Esophagus muscularis mucosa (tissue), 4 donors: ENCODE results near the gene CLCC1. TPM values are rescaled to one million over a fixed set of nuclear protein-coding genes. Genes with fewer than 3 reads are reported as not detected.
A peak's percentile ranks its signal among the peaks of the same experiment; 100 is the strongest.

ENCODE experiments used
- DNase-seq: peaks from one replicate; pipeline ENCODE4 v3.0.0-alpha.2; 2017; ENCODE audit errors: extremely low spot score
- H3K27ac ChIP-seq, 4 donors: fragments of 200-600 bp; sonication (generic); replicated peaks in 1 of 4; 1 replicate in 3 of 4; 2 replicates in 1 of 4; pipeline ENCODE4 v1.5.1; 2016 to 2019; ENCODE audit warnings: mild to moderate bottlenecking in 1 of 4
- H3K27me3 ChIP-seq, 4 donors: fragments of 200-600 bp; sonication (generic); one replicate each; pipeline versions ENCODE4 v1.5.1 to v1.6.0; 2016 to 2019
- H3K36me3 ChIP-seq, 4 donors: fragments of 200-600 bp; sonication (generic); one replicate each; pipeline ENCODE4 v1.5.1; 2016 to 2019
- H3K4me1 ChIP-seq, 4 donors: fragments of 200-600 bp; sonication (generic); one replicate each; pipeline ENCODE4 v1.5.1; 2016 to 2019
- H3K4me3 ChIP-seq, 4 donors: fragments of 200-600 bp; sonication (generic); 1 replicate in 2 of 4; 2 replicates in 2 of 4; pipeline ENCODE4 v1.5.1; 2016 to 2019; ENCODE audit warnings: mild to moderate bottlenecking in 4 of 4, moderate library complexity in 1 of 4
- H3K9me3 ChIP-seq, 4 donors: fragments of 200-600 bp; sonication (generic); 1 replicate in 3 of 4; 2 replicates in 1 of 4; pipeline ENCODE4 v1.5.1; 2016 to 2019
- CTCF ChIP-seq, 3 experiments: fragments of 200-600 bp in 2 of 3; fragments of 450-650 bp in 1 of 3; sonication (generic) in 2 of 3; IDR thresholded peaks; one replicate each; pipeline ENCODE4 v1.5.1; 2017 to 2019; ENCODE audit warnings: antibody characterized with exemption in 3 of 3, mild to moderate bottlenecking in 2 of 3, moderate library complexity in 1 of 3
- EP300 ChIP-seq: sonication (generic); formaldehyde crosslinking; IDR thresholded peaks from one replicate; pipeline ENCODE4 v1.6.1; 2017; ENCODE audit warnings: antibody characterized with exemption
- POLR2A ChIP-seq: fragments of 450-650 bp; IDR thresholded peaks from one replicate; pipeline ENCODE4 v1.6.1; 2017; ENCODE audit warnings: antibody characterized with exemption, moderate library complexity, mild to moderate bottlenecking, low read depth
- POLR2AphosphoS5 ChIP-seq, 2 donors: sonication (generic); formaldehyde crosslinking; IDR thresholded peaks; one replicate each; pipeline ENCODE4 v1.6.1; 2017; ENCODE audit warnings: antibody characterized with exemption in 2 of 2
- WGBS: methylation state at CpG from one replicate; pipeline ENCODE4 v1.1.5; 2018; 5-methylcytosine and 5-hydroxymethylcytosine counted together
- intact Hi-C: fragments of 100-400 bp; cut with DNase I; formaldehyde crosslinking; loops from one replicate; pipeline ENCODE4 v1.15.1; 2023
- total RNA-seq, 4 donors: library from RNA; depleted of rRNA; stranded (reverse); fragments of >200 nt; gene quantifications; one replicate each; pipeline versions ENCODE4 v1.1.0 to v1.2.1, GENCODE V29; 2016

CLCC1 gene
- total RNA-seq, 4 donors from 2014 or later: 16.6 to 32.4 (median 25.9) TPM

- no peaks in the 10 kb centered on the region for H3K27me3 ChIP-seq
- H3K4me1 ChIP-seq: no peaks in the 10 kb centered on the region
- no peaks in the 10 kb centered on the region for H3K9me3 ChIP-seq
- WGBS: 88% methylated on average over 1 of the region's 1 CpG
- no peak overlapping the region for H3K4me3 ChIP-seq
- no peak for DNase-seq
- no peak overlapping the region for H3K27ac ChIP-seq
- TF ChIP-seq CTCF (IDR thresholded peaks at IDR 0.05): no peak
- TF ChIP-seq EP300: no peak
- TF ChIP-seq POLR2AphosphoS5 (IDR thresholded peaks at IDR 0.05): no peak
- TF ChIP-seq POLR2A: no peak
- H3K36me3 ChIP-seq: peaks cover 22 to 81% (median 48%) of the 10 kb centered on the region in 4 donors
- intact Hi-C loops: no loop called here
Observed at GRCh38 chr1:108972951-108973350, 9.7 kb upstream of the CLCC1 start.

- no peaks in the 10 kb centered on the region for H3K9me3 ChIP-seq
- H3K4me1 ChIP-seq: peaks cover 0 to under 1% (median 0%) of the 10 kb centered on the region in 4 donors
- H3K27ac ChIP-seq: no peak overlapping the region
- TF ChIP-seq POLR2A: no peak
- TF ChIP-seq POLR2AphosphoS5 (IDR thresholded peaks at IDR 0.05): no peak
- TF ChIP-seq EP300: no peak
- no peak for TF ChIP-seq CTCF (IDR thresholded peaks at IDR 0.05)
- H3K27me3 ChIP-seq: no peaks in the 10 kb centered on the region
- DNase-seq: no peak
- intact Hi-C loops: no loop called here
- H3K4me3 ChIP-seq: no peak overlapping the region
- H3K36me3 ChIP-seq: peaks cover 12 to 47% (median 24%) of the 10 kb centered on the region in 4 donors
Observed at GRCh38 chr1:108969346-108969745, 6.1 kb upstream of the CLCC1 start.

- DNase-seq: no peak
- Histone ChIP-seq H3K36me3 (peaks cover 0 to 14% (median 0%) of the 10 kb centered on the region in 4 donors), H3K9me3 (no peaks in the 10 kb centered on the region), H3K4me3 (peak overlapping the region; percentile 69 to 88 (median 80)), H3K27ac (peak overlapping the region; percentile 93 to 99 (median 96)), H3K4me1 (peaks cover 26 to 47% (median 34%) of the 10 kb centered on the region in 4 donors), H3K27me3 (no peaks in the 10 kb centered on the region)
- intact Hi-C loops: loop anchor here (5.0 kb wide), 1 partner anchor 150 kb away; the partner anchor contains the start of gene ELAPOR1
- no peak for TF ChIP-seq CTCF (IDR thresholded peaks at IDR 0.05)
- TF ChIP-seq EP300: no peak
- no peak for TF ChIP-seq POLR2AphosphoS5 (IDR thresholded peaks at IDR 0.05)
- no peak for TF ChIP-seq POLR2A
- WGBS: 0% methylated on average over 3 of the region's 12 CpGs
Observed at GRCh38 chr1:108962681-108963051, 618 bp downstream of the CLCC1 start.

GRCh38 chr1:108961752-108962486 lies 1.4 kb downstream of the CLCC1 start:
- intact Hi-C loops: loop anchor here (5.0 kb wide), 1 partner anchor 150 kb away; the partner anchor contains the start of gene ELAPOR1
- Histone ChIP-seq H3K27me3 (no peaks in the 10 kb centered on the region), H3K4me1 (peaks cover 26 to 52% (median 38%) of the 10 kb centered on the region in 4 donors), H3K27ac (peak overlapping the region; percentile 93 to 99 (median 96)), H3K9me3 (no peaks in the 10 kb centered on the region), H3K36me3 (peaks cover 0 to 14% (median 0%) of the 10 kb centered on the region in 4 donors), H3K4me3 (peak overlapping the region; percentile 69 to 88 (median 80))
- WGBS: 89% methylated on average over 15 of the region's 15 CpGs
- no peak for TF ChIP-seq POLR2AphosphoS5 (IDR thresholded peaks at IDR 0.05)
- TF ChIP-seq CTCF (IDR thresholded peaks at IDR 0.05): no peak
- TF ChIP-seq POLR2A: no peak
- TF ChIP-seq EP300: no peak
- no peak for DNase-seq
